ENCODE measurements around the gene PNKD. TPM values are rescaled to one million over a fixed set of nuclear protein-coding genes. Genes with fewer than 3 reads are reported as not detected.

Gene PNKD
- total and polyA plus RNA-seq, 12 donors = 48.8 to 181 (median 87.4) TPM

DNA sequence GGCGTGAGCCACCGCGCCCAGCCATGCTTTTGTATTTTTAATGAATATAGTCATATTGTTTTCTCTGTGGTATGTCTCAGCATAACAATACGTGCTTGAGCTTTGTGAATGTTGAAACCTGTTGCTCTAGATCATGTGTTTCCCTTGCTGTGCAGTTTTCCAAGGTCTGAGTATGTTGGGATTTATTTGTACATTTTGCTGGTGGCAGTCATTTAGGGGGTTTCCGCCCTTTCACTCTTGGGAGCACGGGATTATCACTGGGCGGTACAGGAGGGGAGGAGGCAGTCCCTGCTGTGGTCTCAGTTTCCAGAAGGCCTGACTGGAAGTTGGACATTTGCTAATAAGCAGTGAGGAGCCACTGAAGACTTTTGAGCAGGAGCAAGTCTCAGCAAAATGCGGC, 61.4 kb downstream of the PNKD start:
- 82 to 88% (median 86%) methylated on average over 8 of the region's 8 CpGs for WGBS, 4 donors

DNA sequence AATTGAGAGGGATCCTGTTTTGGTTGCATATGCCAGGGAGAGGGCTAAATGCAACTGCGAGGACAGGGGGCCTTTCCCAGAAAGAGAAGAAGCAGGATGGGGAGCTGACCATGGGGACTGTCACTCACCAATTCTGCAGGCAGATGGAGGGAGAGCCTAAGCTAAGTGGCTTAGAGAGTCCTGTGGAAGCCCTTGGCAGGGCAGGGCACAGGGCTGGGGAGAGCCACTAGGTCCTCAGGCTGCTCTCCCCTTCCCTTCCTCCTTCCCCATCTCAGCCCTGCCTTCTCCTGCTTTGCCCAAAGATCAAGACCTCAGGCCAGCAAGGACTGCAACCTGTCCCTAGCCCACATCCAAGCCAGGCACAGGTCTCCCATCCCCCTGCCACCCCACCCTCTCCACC, 62.0 kb downstream of the PNKD start:
- peak overlapping the region; percentile 26 to 74 (median 62) for H3K27ac ChIP-seq
- H3K4me3 ChIP-seq = no peak overlapping the region
- 83 to 100% (median 86%) methylated on average over 1 of the region's 1 CpG for WGBS, 4 donors
- peaks cover 0 to 7% of the 10 kb centered on the region in 2 donors for H3K4me1 ChIP-seq (replicated peaks in 1 of 2)
- no peak for DNase-seq
- intact Hi-C loops (cut with DNase I) = no loop called here
- H3K9me3 ChIP-seq (replicated peaks in 1 of 3) = no peaks in the 10 kb centered on the region
- H3K36me3 ChIP-seq (replicated peaks in 1 of 2) = no peaks in the 10 kb centered on the region
- no peak for TF ChIP-seq POLR2A (IDR thresholded peaks at IDR 0.05)
- TF ChIP-seq, protein P1, sequence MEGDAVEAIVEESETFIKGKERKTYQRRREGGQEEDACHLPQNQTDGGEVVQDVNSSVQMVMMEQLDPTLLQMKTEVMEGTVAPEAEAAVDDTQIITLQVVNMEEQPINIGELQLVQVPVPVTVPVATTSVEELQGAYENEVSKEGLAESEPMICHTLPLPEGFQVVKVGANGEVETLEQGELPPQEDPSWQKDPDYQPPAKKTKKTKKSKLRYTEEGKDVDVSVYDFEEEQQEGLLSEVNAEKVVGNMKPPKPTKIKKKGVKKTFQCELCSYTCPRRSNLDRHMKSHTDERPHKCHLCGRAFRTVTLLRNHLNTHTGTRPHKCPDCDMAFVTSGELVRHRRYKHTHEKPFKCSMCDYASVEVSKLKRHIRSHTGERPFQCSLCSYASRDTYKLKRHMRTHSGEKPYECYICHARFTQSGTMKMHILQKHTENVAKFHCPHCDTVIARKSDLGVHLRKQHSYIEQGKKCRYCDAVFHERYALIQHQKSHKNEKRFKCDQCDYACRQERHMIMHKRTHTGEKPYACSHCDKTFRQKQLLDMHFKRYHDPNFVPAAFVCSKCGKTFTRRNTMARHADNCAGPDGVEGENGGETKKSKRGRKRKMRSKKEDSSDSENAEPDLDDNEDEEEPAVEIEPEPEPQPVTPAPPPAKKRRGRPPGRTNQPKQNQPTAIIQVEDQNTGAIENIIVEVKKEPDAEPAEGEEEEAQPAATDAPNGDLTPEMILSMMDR (IDR thresholded peaks at IDR 0.05) = no peak
- H3K27me3 ChIP-seq = no peaks in the 10 kb centered on the region

More for the DNA sequence above, 61.4 kb downstream of the PNKD start:
- DNase-seq = peak in 2 of 7 donors; percentile 18 to 40
- peaks cover 0 to 7% of the 10 kb centered on the region in 2 donors for H3K4me1 ChIP-seq (replicated peaks in 1 of 2)
- intact Hi-C loops (cut with DNase I) = no loop called here
- no peak overlapping the region for H3K4me3 ChIP-seq
- H3K27me3 ChIP-seq = no peaks in the 10 kb centered on the region
- H3K36me3 ChIP-seq (replicated peaks in 1 of 2) = no peaks in the 10 kb centered on the region
- no peaks in the 10 kb centered on the region for H3K9me3 ChIP-seq (replicated peaks in 1 of 3)
- TF ChIP-seq, protein P1 (IDR thresholded peaks at IDR 0.05) = no peak
- TF ChIP-seq POLR2A (IDR thresholded peaks at IDR 0.05) = no peak
- H3K27ac ChIP-seq = peak overlapping the region in 4 of 5 donors; percentile 3 to 74 (median 60)

DNA sequence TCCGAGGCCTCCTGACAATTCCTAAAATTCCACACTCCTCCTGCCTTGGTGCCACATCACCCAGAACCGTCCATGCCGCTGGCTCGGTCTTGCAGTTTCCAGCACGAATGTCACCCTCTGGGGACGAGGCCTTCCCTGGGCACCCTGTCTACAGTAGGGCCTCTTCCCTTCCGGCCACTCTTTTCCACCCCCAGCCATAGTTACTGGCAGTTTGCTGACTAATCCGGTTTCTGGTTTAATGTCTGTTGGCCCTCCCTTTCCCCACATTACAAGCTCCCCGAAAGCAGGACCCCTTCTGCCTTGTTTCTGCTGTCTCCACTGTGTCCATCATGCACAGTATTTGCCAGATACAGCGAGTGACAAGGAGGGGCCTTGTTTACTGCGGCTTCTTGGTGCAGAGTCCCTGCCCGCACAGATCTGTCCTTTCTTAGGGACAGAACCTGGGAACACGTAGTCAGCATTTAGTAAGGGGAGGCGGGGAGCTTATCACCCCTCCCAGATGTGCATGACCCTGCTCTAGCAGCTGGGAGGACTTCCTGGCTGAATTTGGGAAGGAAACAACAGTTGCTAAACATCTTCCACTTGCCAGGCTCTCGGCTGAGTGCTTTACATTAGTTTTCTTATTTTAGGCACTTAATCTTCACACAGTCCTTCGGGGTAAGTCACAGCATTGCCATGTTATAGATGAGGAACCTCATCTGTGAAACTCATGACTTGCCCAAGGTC, 62.8 kb downstream of the PNKD start:
- Histone ChIP-seq H3K36me3 (replicated peaks in 1 of 2) (no peaks in the 10 kb centered on the region), H3K4me1 (replicated peaks in 1 of 2) (peaks cover 0 to 7% of the 10 kb centered on the region in 2 donors), H3K4me3 (no peak overlapping the region), H3K27me3 (no peaks in the 10 kb centered on the region), H3K9me3 (replicated peaks in 1 of 3) (no peaks in the 10 kb centered on the region), H3K27ac (peak overlapping the region; percentile 26 to 74 (median 62))
- TF ChIP-seq POLR2A (IDR thresholded peaks at IDR 0.05) = peak in 1 of 2 donors; percentile 13
- TF ChIP-seq, protein P1 (IDR thresholded peaks at IDR 0.05) = no peak
- intact Hi-C loops (cut with DNase I) = no loop called here
- 61 to 75% (median 64%) methylated on average over 16 of the region's 16 CpGs for WGBS, 4 donors
- DNase-seq = peak in 4 of 7 donors; percentile 28 to 69 (median 56)

DNA sequence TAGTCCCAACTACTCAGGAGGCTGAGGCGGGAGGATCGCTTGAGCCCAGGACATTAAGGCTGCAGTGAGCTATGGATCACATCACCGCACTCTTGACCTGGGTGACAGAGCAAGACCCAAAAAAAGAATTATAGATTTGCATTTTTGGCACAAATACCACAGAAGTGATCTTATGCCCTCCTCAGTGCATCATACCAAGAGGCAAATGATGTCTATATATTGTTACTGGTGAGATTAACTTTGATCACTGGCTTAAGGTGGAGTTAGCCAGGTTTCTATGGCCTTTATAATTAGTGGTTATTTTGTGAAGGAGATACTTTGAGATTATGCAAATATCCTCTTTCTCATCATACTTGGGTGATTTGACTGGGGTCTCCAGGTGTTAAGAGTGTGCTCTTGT, 64.2 kb downstream of the PNKD start:
- no peak for DNase-seq
- Histone ChIP-seq H3K36me3 (replicated peaks in 1 of 2) (no peaks in the 10 kb centered on the region), H3K4me1 (replicated peaks in 1 of 2) (peaks cover 0 to 2% of the 10 kb centered on the region in 2 donors), H3K27me3 (no peaks in the 10 kb centered on the region), H3K27ac (no peak overlapping the region), H3K9me3 (replicated peaks in 1 of 3) (no peaks in the 10 kb centered on the region), H3K4me3 (no peak overlapping the region)
- 96 to 100% (median 99%) methylated on average over 3 of the region's 3 CpGs for WGBS, 4 donors
- TF ChIP-seq, protein P1 (IDR thresholded peaks at IDR 0.05) = no peak
- TF ChIP-seq POLR2A (IDR thresholded peaks at IDR 0.05) = no peak
- intact Hi-C loops (cut with DNase I) = no loop called here

Data from adrenal gland (tissue), 12 donors.